ENCODE data around the gene CACNA1G. TPM values are rescaled to one million over a fixed set of nuclear protein-coding genes. Genes with fewer than 3 reads are reported as not detected.

The CACNA1G gene
- total RNA-seq, 3 donors from 2014 or later = 0.07 to 0.32 (median 0.12) TPM

- no peak for TF ChIP-seq CTCF (IDR thresholded peaks at IDR 0.05)
- no peaks in the 10 kb centered on the region for H3K9me3 ChIP-seq
- intact Hi-C loops (cut with DNase I, micrococcal nuclease) = loop anchor here (10.0 kb wide), 2 partner anchors 128 to 398 kb away; no protein-coding TSS in a partner anchor
- H3K4me3 ChIP-seq = no peak overlapping the region
- no peaks in the 10 kb centered on the region for H3K36me3 ChIP-seq (ENCODE audit: low read depth)
- DNase-seq = no peak
- H3K4me1 ChIP-seq (ENCODE audit: low read depth) = peaks cover 30% of the 10 kb centered on the region
- ATAC-seq = no peak
Measured at GRCh38 chr17:50556803-50557202, 3.7 kb upstream of the CACNA1G start.

GRCh38 chr17:50557630-50558029, 2.9 kb upstream of the CACNA1G start:
- Histone ChIP-seq H3K9me3 (no peaks in the 10 kb centered on the region), H3K4me1 (ENCODE audit: low read depth) (peaks cover 30% of the 10 kb centered on the region), H3K36me3 (ENCODE audit: low read depth) (no peaks in the 10 kb centered on the region), H3K4me3 (no peak overlapping the region)
- DNase-seq = no peak
- intact Hi-C loops (cut with DNase I, micrococcal nuclease) = loop anchor here (10.0 kb wide), 2 partner anchors 127 to 397 kb away; no protein-coding TSS in a partner anchor
- ATAC-seq = no peak
- TF ChIP-seq CTCF (IDR thresholded peaks at IDR 0.05) = no peak

GRCh38 chr17:50558091-50558490, 2.4 kb upstream of the CACNA1G start:
- no peak for TF ChIP-seq CTCF (IDR thresholded peaks at IDR 0.05)
- no peak overlapping the region for H3K4me3 ChIP-seq
- no peaks in the 10 kb centered on the region for H3K36me3 ChIP-seq (ENCODE audit: low read depth)
- peaks cover 30% of the 10 kb centered on the region for H3K4me1 ChIP-seq (ENCODE audit: low read depth)
- no peaks in the 10 kb centered on the region for H3K9me3 ChIP-seq
- intact Hi-C loops (cut with DNase I, micrococcal nuclease) = loop anchor here (10.0 kb wide), 2 partner anchors 127 to 397 kb away; no protein-coding TSS in a partner anchor
- DNase-seq = no peak
- ATAC-seq = no peak

GRCh38 chr17:50558581-50558940, 2.0 kb upstream of the CACNA1G start:
- Histone ChIP-seq H3K4me1 (ENCODE audit: low read depth) (peaks cover 30% of the 10 kb centered on the region), H3K36me3 (ENCODE audit: low read depth) (no peaks in the 10 kb centered on the region), H3K4me3 (no peak overlapping the region), H3K9me3 (no peaks in the 10 kb centered on the region)
- ATAC-seq (no peak), DNase-seq (no peak)
- intact Hi-C loops (cut with DNase I, micrococcal nuclease) = loop anchor here (10.0 kb wide), 2 partner anchors 126 to 396 kb away; no protein-coding TSS in a partner anchor
- no peak for TF ChIP-seq CTCF (IDR thresholded peaks at IDR 0.05)

- DNase-seq (peak in 2 of 3 donors; percentile 50 to 57), ATAC-seq (no peak)
- Histone ChIP-seq H3K36me3 (ENCODE audit: low read depth) (no peaks in the 10 kb centered on the region), H3K9me3 (no peaks in the 10 kb centered on the region), H3K4me1 (ENCODE audit: low read depth) (peaks cover 30% of the 10 kb centered on the region), H3K4me3 (no peak overlapping the region)
- TF ChIP-seq CTCF (IDR thresholded peaks at IDR 0.05) = no peak
- intact Hi-C loops (cut with DNase I, micrococcal nuclease) = loop anchor here (10.0 kb wide), 2 partner anchors 126 to 396 kb away; no protein-coding TSS in a partner anchor
Measured at GRCh38 chr17:50558941-50559614, 1.4 kb upstream of the CACNA1G start.
